Activated CD4-positive, CD25-positive, alpha-beta regulatory T cell treated with anti-CD3 and anti-CD28 coated beads, Interleukin-2, amount 50 U/mL, for 72 hours (primary cell): ENCODE measurements around the gene ARSG.
"Not testable (repeated sequence)": the region's sequence is repeated elsewhere in the genome, so short reads cannot be mapped to it uniquely, and the experiment has no call there.

ENCODE experiments used
- DNase-seq: peaks from one replicate; pipeline ENCODE4 v3.0.0; 2021

Gene ARSG

DNA sequence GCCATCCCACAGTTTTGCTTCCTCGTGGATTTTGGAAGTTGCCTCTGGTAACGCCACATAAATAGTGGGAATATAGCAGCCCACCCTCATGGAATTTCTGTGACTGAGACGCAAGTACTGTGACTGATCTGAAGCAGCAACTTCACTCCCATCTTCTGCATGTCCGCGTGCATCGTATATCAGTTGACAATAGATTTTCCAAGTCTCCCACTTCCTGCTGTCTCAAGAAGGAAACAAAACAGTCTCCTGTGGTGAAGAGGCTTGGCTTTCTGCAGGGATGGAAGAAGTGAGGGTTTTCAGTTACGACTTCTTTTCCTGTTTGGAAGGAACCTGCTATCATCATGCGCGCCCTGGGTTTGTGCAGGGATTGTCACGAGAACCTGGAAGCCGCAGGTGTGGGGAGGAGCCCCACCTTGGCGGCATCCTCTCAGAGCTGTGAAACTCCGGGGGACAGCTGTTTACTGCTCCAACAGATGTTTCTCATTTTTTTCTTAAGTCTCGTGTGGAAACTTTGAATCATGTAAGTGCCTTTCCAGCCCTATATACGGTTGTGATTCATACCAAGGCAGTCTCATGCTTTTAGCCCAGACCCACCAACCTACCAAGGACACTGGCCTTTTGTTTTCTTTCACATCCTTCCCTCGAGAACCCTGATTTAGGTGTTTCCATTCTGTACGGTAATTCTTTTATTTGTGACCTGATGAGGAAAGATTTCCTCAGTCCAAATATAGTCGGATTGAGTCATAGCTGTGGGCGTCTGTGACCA lies 108.5 kb downstream of the ARSG start:
- no peak for DNase-seq

DNA sequence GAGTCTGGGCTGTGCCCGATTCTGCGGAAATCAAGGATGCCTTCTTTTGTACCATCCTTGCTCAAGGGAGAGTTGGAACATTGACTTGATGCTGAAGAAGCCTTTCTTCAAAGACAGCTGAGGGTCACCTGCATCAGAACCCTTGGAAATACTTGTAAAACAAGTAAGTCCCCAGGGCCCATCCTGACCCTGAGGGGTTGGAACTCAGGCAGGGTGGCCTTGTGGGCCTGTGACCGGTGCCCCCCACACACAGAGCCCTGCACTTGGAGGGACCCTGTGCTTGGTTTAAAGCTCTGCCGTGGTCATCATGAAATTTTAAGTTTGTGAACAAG lies 109.1 kb downstream of the ARSG start:
- DNase-seq = no peak

DNA sequence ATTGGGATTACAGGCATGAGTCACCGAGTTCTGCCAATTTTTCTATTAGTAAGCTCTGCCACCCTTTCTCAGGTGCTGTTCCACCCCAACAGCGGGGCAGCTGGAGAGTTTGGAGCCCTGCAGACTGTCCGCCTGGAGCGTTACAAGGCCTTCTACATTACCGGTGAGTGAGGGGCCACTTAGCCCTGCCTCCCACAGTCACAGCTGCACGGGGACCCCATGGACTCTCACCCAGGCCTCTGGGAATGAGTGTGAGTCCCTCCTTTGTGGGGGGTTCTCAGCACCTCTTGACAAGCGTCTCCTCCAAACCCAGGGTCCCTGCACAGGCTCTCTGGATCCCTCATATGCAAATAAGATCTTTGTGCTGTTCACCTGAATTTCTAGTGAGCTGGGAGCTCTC lies 110.0 kb downstream of the ARSG start:
- no peak for DNase-seq

DNA sequence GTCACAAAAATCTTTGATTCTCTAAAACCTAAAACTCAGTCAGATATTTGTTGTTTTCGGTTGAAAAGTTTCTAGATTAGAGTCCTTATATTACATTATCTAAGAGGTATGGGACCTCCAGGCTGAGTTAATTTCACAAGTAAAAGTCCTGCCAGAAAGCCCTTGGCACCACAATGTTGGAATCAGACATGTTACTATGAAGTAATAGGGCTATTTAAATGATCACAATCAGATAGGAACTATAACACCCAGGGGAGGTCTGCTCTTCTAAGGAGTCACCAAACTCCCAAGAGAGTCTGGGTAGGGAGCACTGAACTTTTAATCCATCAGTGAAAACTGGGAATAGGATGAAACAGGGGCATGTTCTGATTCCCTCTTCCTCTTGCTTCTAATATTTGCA lies 111.8 kb downstream of the ARSG start:
- no peak for DNase-seq

DNA sequence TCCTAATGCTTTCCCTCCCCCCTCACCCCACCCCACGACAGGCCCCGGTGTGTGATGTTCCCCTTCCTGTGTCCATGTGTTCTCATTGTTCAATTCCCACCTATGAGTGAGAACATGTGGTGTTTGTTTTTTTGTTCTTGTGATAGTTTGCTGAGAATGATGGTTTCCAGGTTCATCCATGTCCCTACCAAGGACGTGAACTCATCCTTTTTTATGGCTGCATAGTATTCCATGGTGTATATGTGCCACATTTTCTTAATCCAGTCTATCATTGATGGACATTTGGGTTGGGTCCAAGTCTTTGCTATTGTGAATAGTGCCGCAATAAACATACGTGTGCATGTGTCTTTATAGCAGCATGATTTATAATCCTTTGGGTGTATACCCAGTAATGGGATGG lies 112.5 kb downstream of the ARSG start:
- DNase-seq = not testable (repeated sequence)

DNA sequence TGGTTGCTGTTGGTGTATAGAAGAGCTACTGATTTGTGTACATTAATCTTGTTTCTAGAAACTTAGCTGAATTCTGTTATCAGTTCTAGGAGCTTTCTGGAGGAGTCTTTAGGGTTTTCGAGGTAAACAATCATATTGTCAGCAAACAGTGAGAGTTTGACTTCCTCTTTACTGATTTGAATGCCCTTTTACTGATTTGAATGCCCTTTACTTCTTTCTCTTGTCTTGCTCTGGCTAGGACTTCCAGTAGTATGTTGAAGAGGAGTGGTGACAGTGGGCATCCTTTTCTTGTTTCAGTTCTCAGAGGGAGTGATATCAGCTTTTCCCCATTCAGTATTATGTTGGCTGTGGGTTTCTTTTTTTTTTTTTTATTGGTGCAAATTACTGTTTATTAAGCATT lies 116.4 kb downstream of the ARSG start:
- not testable (repeated sequence) for DNase-seq

DNA sequence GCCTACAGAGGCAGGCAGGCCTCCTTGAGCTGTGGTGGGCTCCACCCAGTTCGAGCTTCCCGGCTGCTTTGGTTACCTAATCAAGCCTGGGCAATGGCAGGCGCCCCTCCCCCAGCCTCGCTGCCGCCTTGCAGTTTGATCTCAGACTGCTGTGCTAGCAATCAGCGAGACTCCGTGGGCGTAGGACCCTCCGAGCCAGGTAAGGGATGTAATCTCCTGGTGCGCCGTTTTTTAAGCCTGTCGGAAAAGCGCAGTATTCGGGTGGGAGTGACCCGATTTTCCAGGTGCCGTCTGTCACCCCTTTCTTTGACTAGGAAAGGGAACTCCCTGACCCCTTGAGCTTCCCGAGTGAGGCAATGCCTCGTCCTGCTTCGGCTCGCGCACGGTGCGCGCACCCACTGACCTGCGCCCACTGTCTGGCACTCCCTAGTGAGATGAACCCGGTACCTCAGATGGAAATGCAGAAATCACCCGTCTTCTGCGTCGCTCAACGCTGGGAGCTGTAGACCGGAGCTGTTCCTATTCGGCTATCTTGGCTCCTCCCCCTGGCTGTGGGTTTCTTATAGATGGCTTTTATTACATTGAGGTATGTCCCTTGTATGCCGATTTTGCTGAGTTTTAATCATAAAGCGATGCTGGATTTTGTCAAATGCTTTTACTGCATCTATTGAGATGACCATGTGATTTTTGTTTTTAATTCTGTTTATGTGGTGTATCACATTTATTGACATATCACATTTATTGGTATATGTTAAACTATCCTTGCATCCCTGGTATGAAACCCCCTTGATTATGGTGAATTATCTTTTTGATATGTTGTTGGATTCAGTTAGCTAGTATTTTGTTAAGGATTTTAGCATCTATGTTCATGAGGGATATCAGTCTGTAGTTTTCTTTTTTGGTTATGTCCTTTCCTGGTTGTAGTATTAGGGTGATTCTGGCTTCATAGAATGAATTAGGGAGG lies 122.6 kb downstream of the ARSG start:
- not testable (repeated sequence) for DNase-seq

DNA sequence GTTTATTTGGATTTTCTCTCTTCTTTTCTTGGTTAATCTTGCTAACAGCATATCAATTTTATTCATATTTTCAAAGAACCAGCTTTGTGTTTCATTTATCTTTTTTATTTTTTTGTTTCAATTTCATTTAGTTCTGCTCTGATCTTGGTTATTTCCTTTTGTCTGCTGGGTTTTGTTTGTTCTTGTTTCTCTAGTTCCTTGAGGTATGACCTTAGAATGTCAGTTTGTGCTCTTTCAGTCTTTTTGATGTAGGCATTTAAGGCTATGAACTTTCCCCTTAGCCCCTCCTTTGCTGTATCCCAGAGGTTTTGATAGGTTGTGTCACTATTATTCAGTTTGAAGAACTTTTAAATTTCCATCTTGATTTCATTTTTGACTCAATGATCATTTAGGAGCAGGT lies 123.6 kb downstream of the ARSG start:
- not testable (repeated sequence) for DNase-seq

DNA sequence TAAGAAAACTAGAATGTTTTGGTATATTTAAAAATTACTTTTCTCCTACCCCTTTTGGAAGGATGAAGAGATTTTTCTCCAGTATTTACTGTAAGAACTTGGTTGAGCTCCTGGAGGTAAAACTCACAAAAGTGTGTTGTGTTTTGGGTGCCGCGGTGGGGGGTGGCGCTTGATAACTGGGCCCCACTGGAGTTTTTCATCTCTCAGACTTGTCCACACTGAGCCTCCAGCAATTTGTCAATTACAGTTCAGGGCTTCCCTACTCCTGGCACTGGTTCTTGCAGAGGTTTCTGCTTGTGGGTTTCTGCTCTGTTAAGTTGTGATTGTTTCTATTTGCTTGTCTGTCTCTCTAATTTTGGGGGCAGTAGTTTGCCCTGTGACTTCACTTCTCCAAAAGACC lies 126.0 kb downstream of the ARSG start:
- DNase-seq = no peak

DNA sequence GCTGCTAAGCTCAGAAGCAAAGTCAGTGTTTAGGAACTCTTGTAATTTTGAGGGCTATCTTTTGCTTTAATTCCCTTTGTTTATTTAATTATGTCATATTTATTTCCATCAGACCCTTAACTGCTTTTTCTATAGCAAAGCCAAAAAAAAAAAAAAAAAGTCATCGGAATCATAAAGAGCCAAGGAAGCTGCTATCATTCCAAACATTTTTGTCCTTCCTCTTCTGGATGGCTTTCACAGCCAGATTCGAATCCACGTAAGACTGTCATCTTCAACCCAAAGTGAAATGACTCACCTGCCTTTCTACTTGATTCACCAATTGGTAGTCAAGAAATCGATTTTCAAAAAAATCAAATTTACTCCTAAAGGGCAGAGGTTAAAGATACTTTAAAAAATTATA lies 127.6 kb downstream of the ARSG start:
- DNase-seq = no peak

DNA sequence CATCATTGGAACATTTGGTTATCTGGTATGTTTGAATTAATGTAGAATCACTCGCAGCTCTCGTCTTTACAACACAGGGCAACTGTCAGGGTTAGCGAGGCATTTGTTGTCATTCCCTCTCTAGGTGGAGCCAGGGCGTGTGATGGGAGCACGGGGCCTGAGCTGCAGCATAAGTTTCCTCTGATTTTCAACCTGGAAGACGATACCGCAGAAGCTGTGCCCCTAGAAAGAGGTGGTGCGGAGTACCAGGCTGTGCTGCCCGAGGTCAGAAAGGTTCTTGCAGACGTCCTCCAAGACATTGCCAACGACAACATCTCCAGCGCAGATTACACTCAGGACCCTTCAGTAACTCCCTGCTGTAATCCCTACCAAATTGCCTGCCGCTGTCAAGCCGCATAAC lies 128.8 kb downstream of the ARSG start:
- no peak for DNase-seq

DNA sequence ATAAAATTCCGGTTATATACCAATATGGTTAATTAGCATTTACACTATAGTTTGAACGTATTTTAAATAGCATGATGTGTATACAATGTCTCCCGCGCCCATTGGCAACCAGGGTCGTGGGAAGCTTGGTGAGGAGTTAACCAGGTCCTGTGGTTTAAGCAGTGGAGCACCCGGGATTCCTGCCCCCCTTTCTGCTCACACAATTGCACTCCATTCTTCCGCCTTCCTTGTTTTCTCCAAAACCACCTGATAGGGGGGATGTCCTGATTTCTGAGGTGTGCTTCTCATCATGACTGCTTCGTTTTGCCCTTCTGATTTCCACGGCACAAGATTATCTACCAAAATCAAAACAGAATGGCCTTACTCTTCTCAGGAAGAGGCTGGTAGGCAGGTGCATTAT lies 130.2 kb downstream of the ARSG start:
- no peak for DNase-seq

DNA sequence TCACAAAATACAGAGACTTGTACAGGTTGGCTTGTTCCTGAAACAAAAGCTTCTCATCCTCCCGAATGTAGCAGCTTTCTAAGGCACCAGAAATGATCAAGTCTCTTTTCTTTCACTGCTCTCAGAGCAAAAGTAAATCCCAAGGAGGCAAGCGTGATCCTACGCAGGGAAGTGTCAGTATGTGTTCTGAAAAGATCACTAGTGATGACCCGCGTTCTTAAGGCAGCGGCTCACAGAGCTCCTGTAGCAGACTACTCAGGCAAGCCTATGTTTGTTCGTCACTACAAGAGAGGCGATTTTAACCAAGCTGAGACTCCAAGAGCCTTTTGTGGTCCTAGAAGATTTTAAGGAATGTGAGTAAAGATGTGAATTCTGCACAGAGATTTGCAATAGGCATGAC lies 131.5 kb downstream of the ARSG start:
- no peak for DNase-seq

DNA sequence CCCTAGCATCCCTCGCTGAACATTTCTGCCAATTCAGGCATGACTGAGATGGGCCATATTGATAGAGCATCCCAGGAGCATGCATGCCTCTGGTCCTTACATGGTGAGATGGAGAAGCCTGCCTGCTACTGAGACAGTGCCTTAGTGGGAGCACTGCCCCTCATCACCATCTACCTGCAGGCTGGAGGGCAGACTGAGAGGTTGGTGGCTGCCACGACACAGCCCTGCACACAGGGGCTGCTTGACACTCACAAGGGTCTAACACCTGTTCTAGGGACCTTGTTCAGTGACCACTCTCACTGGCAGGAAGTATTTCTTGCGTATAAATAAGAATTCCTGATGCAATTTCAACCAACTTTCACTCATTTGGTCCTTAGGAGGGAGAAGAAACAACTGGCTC lies 132.0 kb downstream of the ARSG start:
- no peak for DNase-seq

DNA sequence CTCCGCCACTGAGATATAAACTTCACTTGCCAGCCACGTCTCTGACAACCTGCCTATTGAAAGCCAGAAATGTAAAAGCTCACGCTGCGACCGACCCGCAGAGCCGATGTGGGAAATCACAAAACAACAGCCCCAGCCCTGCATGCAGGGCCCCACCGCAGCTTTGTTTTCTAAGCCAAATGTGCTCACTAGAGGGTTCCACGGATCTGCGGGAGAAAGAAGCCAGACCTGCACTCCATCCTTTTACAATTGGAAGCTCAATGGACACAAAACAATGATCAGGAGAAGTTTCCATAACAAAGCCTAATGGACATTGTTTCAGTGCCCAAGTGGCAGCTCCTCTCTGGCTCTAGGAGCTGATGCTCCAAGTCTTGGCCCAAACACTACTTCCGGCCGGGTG lies 132.9 kb downstream of the ARSG start:
- no peak for DNase-seq

DNA sequence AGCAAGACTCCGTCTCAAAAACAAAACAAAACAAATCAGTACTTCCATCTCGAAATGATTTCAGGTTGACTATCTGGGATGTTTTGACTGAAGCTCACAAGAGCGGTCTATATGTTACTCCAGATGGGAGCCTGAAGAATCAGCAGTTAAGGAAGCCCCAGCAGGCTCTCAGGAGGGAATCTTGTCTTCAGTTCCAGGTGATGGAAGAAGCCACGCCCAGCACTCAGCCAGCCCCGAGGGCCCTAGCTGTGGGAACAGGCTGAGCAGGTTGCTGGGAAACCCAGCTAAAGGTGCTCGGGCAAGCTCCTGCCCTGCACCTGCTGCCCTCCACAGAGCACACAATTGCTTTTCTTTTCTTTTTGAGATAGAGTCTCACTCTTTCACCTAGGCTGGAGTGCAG lies 133.6 kb downstream of the ARSG start:
- no peak for DNase-seq

DNA sequence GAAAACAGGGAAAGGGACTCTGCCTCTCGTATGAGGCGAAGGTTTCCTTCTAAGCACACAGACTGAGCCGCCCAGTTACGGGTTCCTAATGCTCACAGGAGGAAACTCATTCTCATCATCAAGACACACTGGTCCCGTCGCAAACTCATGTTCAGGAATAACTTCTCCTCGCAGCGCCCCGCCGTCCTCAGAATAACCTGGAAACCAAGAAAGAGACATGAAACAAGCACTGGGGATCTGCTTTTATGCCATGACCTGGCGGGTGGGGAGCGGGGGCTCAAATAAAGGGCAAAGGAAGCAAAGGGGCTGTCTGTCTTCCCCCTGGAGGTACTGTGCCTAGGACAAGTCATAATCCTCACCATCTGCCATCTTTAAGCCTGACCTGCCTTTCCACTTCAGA lies 134.7 kb downstream of the ARSG start:
- no peak for DNase-seq

DNA sequence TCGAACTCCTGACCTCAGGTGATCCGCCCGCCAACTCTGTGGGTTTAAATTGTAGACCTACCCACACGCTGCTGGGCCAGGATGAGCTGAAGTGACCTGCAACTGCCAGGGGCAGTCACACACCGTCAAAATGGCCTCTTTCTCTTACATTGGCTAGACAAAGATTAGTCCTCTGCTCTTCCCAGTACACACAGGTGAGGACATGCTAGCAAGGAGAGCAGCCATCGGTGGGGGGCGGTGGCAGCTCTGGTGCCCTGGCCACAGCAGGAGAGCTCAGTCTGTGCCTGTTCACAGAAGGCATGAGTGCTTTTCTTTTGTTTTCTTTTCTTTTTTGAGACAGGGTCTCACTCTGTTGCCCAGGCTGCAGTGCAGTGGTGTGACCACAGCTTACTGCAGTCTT lies 136.3 kb downstream of the ARSG start:
- no peak for DNase-seq

DNA sequence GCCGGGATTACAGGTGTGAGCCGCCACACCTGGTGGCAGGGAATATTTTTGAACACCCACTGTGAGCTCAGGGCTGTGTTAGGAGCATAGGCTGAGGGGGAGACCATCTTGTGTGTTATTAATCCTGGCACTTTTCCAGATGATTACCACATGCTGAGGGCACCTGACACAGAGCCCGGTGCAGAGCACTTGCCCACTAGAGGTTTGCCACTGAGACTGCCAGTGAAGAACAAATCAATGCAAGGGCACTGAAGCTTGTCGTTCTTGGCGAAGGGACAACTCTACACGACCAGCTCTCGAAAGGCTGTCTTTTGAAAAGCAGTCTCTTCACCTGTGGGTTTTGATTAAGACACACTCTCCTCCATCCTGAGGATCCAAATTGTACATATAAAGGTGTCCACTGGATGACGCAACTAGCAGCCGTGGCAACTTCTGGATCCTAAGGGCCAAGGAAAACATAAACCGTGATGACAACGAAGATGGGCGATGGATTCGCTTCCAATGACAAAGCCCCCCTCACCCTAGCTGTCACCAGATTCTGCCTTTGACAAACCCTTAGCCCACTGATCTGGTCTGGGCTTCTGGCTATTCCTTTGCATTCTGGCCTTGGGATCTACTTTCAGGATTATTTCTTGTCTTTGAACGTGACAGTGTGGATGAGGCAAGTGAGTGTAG lies 137.3 kb downstream of the ARSG start:
- DNase-seq = no peak

DNA sequence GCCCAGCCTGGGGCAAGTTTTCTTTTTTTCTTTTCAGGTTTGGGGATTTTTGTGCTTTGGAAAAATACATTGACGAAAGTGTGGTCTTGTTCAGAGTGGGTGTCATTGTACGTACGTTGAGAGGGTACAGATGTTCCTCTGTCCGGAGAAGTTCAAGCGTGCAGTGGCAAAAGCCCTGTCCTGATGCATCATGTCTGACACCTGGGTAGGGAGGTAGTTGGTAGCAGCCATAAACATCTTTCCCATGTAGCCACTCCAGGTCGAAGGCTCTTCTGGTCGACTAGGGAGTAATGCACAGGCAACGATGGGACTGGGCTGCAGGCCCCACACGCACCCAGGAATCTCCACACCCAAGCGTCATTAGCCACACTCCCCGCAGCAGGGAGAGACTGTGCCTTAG lies 138.6 kb downstream of the ARSG start:
- no peak for DNase-seq

DNA sequence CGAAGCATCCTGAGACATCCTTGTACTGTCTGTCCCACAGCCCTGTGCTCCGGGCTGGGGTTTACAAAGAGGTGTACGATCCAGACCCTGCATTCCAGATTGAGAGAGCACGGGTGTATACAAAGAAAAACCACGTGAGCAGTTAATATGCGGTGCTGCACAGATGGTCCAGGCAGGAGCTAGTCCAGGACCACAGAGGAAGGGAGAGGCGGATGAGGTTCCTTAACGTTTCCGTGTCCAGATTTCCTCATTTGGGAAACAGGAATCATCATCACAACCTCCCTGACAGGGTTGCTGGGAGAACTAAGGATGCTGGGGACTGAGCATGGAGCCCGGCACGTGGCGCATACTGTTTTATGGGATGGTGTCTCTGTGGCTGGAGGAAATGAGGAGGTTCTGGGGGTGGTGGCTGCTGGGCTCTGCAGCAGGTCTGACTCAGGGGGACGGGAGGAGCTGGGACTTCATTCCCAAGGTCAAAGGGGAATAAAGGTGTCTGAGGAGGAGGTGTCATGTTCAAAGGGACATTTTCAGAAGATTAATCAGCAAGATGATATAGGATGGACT lies 139.8 kb downstream of the ARSG start:
- no peak for DNase-seq

DNA sequence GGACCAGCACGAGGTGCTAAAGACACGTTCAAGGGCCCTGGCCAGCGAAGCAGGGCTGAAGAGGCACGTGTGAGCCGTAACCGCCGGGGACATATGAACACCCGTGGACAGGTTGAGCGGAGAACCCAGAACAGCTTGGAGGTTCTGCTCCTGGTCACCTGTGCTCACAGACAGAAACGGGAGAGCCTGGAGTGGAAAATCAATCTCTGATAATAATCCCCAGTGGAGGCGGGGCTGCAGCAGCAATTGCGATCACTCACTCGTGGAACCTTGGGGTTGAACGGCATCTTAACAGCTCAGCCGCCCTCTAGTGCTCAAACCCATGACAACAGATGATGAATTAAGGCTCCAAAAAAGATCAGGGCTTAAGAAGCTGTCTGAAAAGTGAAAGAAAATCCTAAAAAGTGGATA lies 140.4 kb downstream of the ARSG start:
- no peak for DNase-seq

DNA sequence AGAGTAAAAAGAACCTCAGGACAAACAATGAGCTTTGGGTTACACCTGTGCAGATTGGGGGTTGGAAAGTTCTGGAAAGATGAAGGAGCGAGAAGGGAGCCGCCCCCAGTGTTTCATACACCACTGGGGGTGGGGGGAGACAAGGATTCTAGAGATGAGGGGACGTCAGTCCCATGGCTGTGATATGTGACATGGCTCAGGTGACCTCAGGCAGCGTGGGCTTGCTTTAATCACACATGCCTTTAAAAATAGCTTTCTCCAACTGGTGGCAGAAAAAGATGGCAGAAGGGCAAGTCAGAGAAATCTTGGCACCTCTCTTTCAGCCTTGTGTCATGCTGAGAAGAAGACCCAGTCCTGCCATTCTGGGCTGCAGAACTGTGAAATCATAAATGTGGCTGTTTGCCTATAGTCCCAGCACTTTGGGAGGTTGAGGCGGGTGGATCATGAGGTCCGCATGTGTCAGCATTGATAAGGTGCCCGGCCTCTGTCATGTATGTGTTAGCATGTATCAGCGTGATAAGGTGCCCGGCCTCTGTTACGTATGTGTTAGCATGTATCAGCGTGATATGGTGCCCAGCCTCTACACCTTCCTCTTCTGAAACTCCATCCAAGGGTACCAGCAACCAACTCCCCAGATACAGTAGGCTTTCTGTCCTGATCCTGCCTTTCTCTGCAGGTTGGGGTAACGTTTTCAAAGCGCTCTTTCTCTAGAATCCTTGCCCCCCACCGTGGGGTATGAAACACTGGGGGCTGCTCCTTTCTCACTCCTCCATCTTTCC lies 141.0 kb downstream of the ARSG start:
- DNase-seq = no peak
